ENCODE measurements around the gene PHPT1. TPM values are rescaled to one million over a fixed set of nuclear protein-coding genes. Genes with fewer than 3 reads are reported as not detected.
A peak's percentile ranks its signal among the peaks of the same experiment; 100 is the strongest.

Gene PHPT1
- total and polyA plus RNA-seq, 4 donors, result 75.0 to 195 (median 117) TPM

DNA sequence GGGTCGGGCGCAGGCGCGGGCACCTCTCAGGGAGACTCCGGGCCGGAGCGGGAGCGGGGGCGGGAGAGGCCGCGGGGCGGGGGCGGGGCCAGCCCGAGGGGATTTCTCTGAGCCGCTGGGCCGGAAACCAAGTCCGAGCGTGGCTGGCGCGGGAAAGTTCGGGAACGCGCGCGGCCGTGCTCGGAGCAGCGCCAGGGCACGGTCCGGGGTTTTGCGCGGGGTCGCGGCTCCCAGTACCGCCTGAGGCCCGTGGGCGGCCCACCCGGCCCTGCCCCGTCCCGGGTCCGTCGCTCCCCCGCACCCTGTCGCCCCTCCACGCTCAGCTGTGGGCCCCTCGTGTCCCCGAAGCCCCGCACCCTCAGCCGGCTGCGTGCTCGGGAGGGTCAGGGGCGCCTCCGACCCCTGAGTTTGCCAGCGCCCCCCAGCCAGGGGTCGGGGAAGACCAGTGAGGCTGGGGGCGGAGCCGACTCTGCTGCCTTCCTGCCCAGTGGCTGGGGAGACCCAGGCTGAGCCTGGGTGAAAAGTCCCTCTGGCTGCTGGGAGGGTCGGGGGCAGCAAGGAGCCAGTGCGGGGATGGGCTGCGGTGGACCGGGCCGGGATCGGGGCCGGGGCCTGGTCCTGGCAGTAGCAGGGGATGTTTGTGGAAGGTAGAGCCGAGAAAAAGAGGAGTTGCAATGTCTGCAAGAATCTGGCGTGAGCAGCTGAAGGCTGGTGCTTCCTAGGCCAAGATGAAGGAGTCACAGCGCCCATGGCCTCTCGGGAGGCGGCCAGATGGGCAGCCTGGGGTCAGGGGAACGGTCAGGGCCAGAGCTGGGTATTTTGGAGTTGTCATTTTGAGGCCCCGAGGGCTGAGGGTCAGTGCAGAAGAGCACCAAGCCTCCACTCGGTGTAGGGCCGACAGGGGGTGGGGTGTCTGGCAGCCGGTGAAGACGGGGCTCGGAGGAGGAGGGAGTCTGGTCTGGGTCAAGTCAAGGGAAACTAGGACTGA lies 37.7 kb downstream of the PHPT1 start:
- H3K27ac ChIP-seq (ENCODE audit: low read depth in 1 of 2, low read length in 1 of 2), result peak overlapping the region; percentile 86 to 88

GRCh38 chr9:136888454-136888853 lies 39.2 kb downstream of the PHPT1 start:
- Histone ChIP-seq H3K36me3 (ENCODE audit: control insufficient read depth in 4 of 4, insufficient read depth in 4 of 4, low read length in 4 of 4) (peaks cover 0 to 6% (median 2%) of the 10 kb centered on the region in 4 donors), H3K9ac (ENCODE audit: insufficient read depth in 1 of 2, low read length in 2 of 2) (no peak overlapping the region), H3K9me3 (ENCODE audit: control insufficient read depth in 4 of 4, insufficient read depth in 3 of 4, low read length in 3 of 4) (no peaks in the 10 kb centered on the region), H3K27ac (ENCODE audit: low read depth in 1 of 2, low read length in 1 of 2) (no peak overlapping the region), H3K4me1 (ENCODE audit: control insufficient read depth in 5 of 5, insufficient read depth in 5 of 5, low read length in 5 of 5) (peaks cover 0 to 7% (median 0%) of the 10 kb centered on the region in 5 donors), H3K27me3 (ENCODE audit: control insufficient read depth in 3 of 3, insufficient read depth in 3 of 3, low read length in 2 of 3) (no peaks in the 10 kb centered on the region), H3K4me3 (no peak overlapping the region)
- DNase-seq (no peak), ATAC-seq (ENCODE audit: insufficient read depth, low FRiP score) (no peak)
- 84 to 97% methylated on average over 8 of the region's 8 CpGs for WGBS, 2 donors
- TF ChIP-seq CTCF (IDR thresholded peaks at IDR 0.05; ENCODE audit: control extremely low read depth, extremely low read depth), result no peak

More for the DNA sequence above, 37.7 kb downstream of the PHPT1 start:
- DNase-seq (peak in 1 of 3 donors; percentile 40), ATAC-seq (ENCODE audit: insufficient read depth, low FRiP score) (peak; percentile 5)
- H3K27me3 ChIP-seq (ENCODE audit: control insufficient read depth in 3 of 3, insufficient read depth in 3 of 3, low read length in 2 of 3), result no peaks in the 10 kb centered on the region
- peak overlapping the region; percentile 87 for H3K4me3 ChIP-seq
- peak overlapping the region in 1 of 2 donors; percentile 55 for H3K9ac ChIP-seq (ENCODE audit: insufficient read depth in 1 of 2, low read length in 2 of 2)
- 1 to 2% methylated on average over 44 to 76 of the region's 76 CpGs for WGBS, 2 donors
- H3K36me3 ChIP-seq (ENCODE audit: control insufficient read depth in 4 of 4, insufficient read depth in 4 of 4, low read length in 4 of 4), result peaks cover 0 to 2% (median 1%) of the 10 kb centered on the region in 4 donors
- peaks cover 0 to 14% (median 0%) of the 10 kb centered on the region in 5 donors for H3K4me1 ChIP-seq (ENCODE audit: control insufficient read depth in 5 of 5, insufficient read depth in 5 of 5, low read length in 5 of 5)
- no peak for TF ChIP-seq CTCF (IDR thresholded peaks at IDR 0.05; ENCODE audit: control extremely low read depth, extremely low read depth)
- H3K9me3 ChIP-seq (ENCODE audit: control insufficient read depth in 4 of 4, insufficient read depth in 3 of 4, low read length in 3 of 4), result no peaks in the 10 kb centered on the region

- WGBS, 2 donors, result 96% methylated on average over 42 of the region's 42 CpGs
- H3K9me3 ChIP-seq (ENCODE audit: control insufficient read depth in 4 of 4, insufficient read depth in 3 of 4, low read length in 3 of 4), result no peaks in the 10 kb centered on the region
- H3K9ac ChIP-seq (ENCODE audit: insufficient read depth in 1 of 2, low read length in 2 of 2), result no peak overlapping the region
- H3K4me1 ChIP-seq (ENCODE audit: control insufficient read depth in 5 of 5, insufficient read depth in 5 of 5, low read length in 5 of 5), result peaks cover 0 to 7% (median 0%) of the 10 kb centered on the region in 5 donors
- H3K27me3 ChIP-seq (ENCODE audit: control insufficient read depth in 3 of 3, insufficient read depth in 3 of 3, low read length in 2 of 3), result no peaks in the 10 kb centered on the region
- no peak for TF ChIP-seq CTCF (IDR thresholded peaks at IDR 0.05; ENCODE audit: control extremely low read depth, extremely low read depth)
- DNase-seq, result no peak
- peaks cover 0 to 8% (median 2%) of the 10 kb centered on the region in 4 donors for H3K36me3 ChIP-seq (ENCODE audit: control insufficient read depth in 4 of 4, insufficient read depth in 4 of 4, low read length in 4 of 4)
- H3K4me3 ChIP-seq, result no peak overlapping the region
- no peak overlapping the region for H3K27ac ChIP-seq (ENCODE audit: low read depth in 1 of 2, low read length in 1 of 2)
- ATAC-seq (ENCODE audit: insufficient read depth, low FRiP score), result no peak
These were observed 40.6 kb downstream of the PHPT1 start for GRCh38 chr9:136889858-136890257.
